Measurements from ENCODE around the gene ANKRD50. TPM values are rescaled to one million over a fixed set of nuclear protein-coding genes. Genes with fewer than 3 reads are reported as not detected.

Gene ANKRD50
- total and polyA plus RNA-seq, 9 of the 15 experiments (the other 6 are each of a cell fraction or from before 2014, with no cell fraction given) = 2.0 to 8.0 (median 6.2) TPM

- TF ChIP-seq ZBTB26 (CRISPR knock-in tag; IDR thresholded peaks at IDR 0.05) (0 out of 2 replicates have a peak, but pooled peaks have one; percentile 40), BCOR (IDR thresholded peaks at IDR 0.05) (peak; percentile 77), PHF21A (IDR thresholded peaks at IDR 0.05; ENCODE audit: borderline replicate concordance, low read depth) (peak; percentile 50; the same call in 1 of the 2 replicates), HDAC1 (IDR thresholded peaks at IDR 0.05) (0 out of 4 replicates have a peak, but pooled peaks of 1 of the 2 experiments have one; percentile 12), THRB (CRISPR knock-in tag; conservative IDR thresholded peaks at IDR 0.05) (0 out of 2 replicates have a peak, but pooled peaks have one; percentile 65), CCAR2 (IDR thresholded peaks at IDR 0.05; ENCODE audit: low read depth, low read length) (no peak), MBD2 (IDR thresholded peaks at IDR 0.05; ENCODE audit: borderline replicate concordance, low read depth) (no peak), CEBPZ (IDR thresholded peaks at IDR 0.05; ENCODE audit: borderline replicate concordance, low read depth, low read length) (no peak), CHD1 (IDR thresholded peaks at IDR 0.05; ENCODE audit: low read length) (no peak), CBFB (CRISPR knock-in tag; IDR thresholded peaks at IDR 0.05) (no peak), KDM1A (IDR thresholded peaks at IDR 0.05) (peak; percentile 79 to 83), RBM25 (IDR thresholded peaks at IDR 0.05; ENCODE audit: low read depth, low read length, severe bottlenecking) (peak; percentile 74), KLF6 (CRISPR knock-in tag; IDR thresholded peaks at IDR 0.05; ENCODE audit: borderline replicate concordance) (no peak)
- TF ChIP-seq, protein P1, sequence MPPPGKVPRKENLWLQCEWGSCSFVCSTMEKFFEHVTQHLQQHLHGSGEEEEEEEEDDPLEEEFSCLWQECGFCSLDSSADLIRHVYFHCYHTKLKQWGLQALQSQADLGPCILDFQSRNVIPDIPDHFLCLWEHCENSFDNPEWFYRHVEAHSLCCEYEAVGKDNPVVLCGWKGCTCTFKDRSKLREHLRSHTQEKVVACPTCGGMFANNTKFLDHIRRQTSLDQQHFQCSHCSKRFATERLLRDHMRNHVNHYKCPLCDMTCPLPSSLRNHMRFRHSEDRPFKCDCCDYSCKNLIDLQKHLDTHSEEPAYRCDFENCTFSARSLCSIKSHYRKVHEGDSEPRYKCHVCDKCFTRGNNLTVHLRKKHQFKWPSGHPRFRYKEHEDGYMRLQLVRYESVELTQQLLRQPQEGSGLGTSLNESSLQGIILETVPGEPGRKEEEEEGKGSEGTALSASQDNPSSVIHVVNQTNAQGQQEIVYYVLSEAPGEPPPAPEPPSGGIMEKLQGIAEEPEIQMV (tag; conservative IDR thresholded peaks at IDR 0.05; ENCODE audit: low read depth) = no peak
Observed at GRCh38 chr4:124708517-124709300, 3.8 kb downstream of the ANKRD50 start (continued).
